H54 (cell line): ENCODE measurements around the gene DRC7.
A peak's percentile ranks its signal among the peaks of the same experiment; 100 is the strongest.

Experiments
- DNase-seq: peaks from one replicate; pipeline ENCODE4 v3.0.0; 2011; ENCODE audit warnings: low spot score, mixed read lengths; ENCODE audit not compliant: insufficient read length
- FAIRE-seq: peaks from 3 replicates; lab custom pipeline; 2011; peaks lifted over from hg19 to GRCh38; lab: Jason Lieb, UNC
- POLR2A ChIP-seq: IDR thresholded peaks from 2 replicates; pipeline ENCODE4 v1.6.1; 2011; ENCODE audit warnings: low read depth, mild to moderate bottlenecking, low read length

The DRC7 gene

DNA sequence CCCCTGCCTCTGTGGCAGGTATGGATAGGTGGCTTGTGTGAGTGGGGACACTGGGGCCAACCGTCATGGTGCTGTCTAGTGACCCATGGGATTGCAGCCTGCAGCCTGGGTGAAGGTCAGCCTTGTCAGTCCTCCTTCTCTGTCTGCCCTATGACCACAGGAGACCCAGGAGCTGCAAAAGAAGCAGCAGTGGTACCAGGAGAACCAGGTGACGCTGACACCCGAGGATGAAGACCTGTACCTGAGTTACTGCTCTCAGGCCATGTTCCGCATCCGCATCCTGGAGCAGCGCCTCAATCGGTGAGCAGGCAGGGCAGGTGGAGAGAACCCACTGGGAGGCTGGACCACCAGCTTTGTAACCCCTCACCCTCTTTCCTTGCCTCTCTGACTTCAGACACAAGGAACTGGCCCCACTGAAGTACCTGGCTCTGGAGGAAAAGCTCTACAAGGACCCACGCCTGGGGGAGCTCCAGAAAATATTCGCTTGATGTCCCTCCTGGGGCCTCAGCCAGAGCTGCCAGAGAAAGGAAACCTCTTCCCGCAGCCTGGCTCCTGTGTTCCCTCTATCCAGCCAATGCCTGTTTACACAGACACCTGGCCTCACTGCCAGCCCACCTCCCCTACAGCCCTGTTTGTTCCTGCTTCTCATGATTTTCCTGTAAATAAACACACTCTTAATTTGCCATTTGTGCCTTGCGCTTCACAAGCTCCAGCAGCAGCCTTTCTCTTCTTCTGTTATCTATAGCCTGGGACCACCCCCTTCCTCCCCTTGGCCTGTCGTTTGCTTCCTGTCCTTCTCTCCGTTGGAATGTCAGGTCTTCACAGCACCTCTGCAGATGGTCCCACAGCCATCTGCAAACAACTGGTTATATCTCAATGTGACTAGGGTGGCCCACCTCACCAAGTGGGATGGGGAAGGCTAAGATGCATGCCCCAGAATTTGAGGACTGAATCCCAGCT lies 36.4 kb downstream of the DRC7 start:
- DNase-seq: no peak
- no peak for TF ChIP-seq POLR2A
- FAIRE-seq: no peak

DNA sequence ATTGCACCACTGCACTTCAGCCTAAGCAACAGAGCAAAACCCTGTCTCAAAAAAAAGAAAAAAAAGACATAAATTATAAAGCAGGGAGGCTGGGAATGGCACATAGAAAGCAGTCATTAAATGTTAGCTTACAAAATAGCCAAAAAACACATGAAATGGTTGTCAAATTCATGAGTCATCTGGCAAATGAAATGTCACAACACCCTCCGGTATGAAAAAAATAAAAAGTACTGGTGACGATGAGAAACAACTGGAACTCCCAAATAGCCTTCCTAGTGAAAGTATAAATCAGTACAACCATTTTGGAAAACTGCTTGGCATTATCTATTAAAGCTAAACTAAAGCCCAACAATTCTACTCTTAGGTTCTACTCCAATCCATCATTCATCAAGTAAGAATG lies 37.4 kb downstream of the DRC7 start:
- FAIRE-seq (no peak), DNase-seq (no peak)
- no peak for TF ChIP-seq POLR2A

DNA sequence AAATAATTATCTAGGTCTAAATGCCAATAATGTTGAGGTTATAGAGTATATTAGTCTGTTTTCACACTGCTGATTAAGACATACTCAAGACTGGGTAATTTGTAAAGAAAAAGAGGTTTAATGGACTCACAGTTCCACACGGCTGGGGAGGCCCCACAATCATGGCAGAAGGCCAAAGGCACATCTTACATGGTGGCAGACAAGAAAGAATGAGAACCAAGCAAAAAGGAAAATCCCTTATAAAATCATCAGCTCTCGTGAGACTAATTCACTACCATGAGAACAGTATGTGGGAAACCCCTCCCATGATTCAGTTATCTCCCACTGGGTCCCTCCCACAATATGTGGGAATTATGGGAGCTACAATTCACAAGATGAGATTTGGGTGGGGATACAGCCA lies 38.1 kb downstream of the DRC7 start:
- TF ChIP-seq POLR2A: no peak
- DNase-seq (no peak), FAIRE-seq (no peak)

DNA sequence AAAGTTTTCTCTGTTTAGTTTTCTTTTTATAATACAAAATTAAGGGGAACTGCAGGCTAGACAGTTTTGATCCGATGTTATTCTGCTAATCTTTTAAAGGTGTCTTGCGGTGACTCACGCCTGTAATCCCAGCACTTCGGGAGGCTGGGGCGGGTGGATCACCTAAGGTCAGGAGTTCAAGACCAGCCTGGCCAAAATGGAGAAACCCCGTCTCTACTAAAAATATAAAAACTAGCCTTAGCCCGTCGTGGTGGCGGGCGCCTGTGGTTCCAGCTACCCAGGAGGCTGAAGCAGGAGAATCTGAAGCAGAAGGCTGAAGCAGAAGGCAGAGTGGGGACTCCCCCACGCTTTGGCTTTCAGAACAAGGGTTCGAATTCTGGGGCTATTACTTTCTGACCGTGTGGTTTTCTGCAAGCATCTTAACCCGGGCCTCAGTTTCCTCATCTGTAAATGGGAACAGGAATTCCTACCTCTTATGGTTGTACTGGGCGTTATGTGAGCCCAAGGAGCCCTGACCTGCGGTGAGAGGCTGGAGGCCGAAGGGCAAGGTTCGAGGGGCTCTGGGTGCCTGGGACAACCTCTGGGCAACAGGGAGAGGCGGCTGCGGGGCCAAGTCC lies 39.8 kb downstream of the DRC7 start:
- no peak for TF ChIP-seq POLR2A
- FAIRE-seq (no peak), DNase-seq (no peak)

DNA sequence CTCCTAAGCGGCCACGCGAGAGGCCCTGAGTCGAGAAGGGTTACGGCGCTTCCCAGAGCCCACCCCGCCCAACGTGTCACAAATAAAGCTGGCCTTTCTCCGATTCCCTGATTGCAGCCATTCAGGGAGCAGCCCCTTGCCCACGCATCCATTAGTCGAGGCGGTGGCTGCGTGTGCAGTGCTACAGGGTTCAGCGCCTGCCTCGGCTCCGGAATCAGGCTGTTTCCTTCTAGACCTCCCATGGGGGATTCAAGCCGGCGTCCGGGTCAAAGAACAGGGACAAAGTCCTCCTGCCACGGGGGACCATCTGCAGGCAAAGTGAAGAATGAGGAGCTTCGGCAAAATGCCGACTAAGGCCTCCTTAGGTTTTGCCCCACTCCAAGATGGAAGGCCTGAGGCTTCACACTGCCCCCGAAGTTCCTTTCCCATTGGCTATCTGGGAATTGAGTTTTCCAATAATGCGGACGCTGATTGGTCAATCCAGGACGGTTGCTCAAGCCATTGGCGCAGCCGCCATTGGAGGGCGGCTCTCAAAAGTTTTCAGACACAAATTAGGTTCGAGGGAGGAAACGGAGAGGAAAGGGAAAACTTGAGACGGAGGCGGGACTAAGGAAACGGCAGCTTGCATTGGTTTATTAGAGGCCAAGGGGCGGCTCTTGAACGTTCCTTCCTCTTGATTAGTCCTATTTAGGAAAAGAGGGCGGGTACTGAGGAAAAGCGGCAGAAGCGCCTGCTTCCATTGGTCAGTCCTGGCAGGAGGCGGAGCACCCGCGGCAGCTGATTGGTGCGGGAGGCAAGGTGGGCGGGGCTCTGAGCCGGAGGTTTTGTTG lies 40.5 kb downstream of the DRC7 start:
- 0 out of 2 replicates have a peak, but pooled peaks have one; percentile 26 for TF ChIP-seq POLR2A
- DNase-seq (peak; percentile 84), FAIRE-seq (peak; percentile 97)

DNA sequence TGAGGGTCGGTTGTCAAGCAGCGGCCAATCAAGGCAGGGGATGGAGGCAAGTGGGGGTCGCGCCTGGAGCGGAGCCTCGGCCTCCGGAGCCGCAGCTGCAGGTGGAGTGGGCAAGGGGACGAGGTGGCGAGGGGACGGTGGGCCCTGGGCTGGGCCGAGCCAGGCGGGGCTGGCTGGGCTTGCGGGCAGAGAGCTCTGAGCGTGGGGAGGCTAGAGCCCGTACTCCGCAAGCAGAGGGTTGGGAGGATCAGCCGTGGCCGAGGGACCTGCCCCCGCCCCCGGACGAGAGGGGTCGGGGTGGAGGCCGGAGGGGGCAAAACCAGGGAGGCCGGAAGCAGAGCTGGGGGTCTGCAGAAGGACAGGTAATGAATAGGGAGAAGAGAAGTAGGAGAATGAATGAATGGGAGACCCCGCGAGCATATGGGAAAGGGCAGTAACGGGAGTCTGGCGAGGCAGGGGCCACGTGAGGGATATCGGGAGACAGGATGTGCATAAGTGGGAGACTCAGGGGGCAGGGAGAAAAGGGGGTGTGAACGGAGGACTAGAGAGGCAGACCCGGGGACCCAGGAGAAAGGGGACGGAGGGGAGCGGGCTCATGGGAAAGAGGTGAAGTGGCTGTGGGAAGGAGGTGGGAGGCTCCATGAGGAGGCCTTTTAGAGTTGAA lies 41.3 kb downstream of the DRC7 start, which contains the start of gene KATNB1:
KATNB1 (plus strand) TSS at position 16 of the 664 bp plus-strand sequence. CDS start 1,474 bp downstream, outside the sequence.
- 0 out of 2 replicates have a peak, but pooled peaks have one; percentile 17 for TF ChIP-seq POLR2A
- DNase-seq: no peak
- FAIRE-seq: no peak

DNA sequence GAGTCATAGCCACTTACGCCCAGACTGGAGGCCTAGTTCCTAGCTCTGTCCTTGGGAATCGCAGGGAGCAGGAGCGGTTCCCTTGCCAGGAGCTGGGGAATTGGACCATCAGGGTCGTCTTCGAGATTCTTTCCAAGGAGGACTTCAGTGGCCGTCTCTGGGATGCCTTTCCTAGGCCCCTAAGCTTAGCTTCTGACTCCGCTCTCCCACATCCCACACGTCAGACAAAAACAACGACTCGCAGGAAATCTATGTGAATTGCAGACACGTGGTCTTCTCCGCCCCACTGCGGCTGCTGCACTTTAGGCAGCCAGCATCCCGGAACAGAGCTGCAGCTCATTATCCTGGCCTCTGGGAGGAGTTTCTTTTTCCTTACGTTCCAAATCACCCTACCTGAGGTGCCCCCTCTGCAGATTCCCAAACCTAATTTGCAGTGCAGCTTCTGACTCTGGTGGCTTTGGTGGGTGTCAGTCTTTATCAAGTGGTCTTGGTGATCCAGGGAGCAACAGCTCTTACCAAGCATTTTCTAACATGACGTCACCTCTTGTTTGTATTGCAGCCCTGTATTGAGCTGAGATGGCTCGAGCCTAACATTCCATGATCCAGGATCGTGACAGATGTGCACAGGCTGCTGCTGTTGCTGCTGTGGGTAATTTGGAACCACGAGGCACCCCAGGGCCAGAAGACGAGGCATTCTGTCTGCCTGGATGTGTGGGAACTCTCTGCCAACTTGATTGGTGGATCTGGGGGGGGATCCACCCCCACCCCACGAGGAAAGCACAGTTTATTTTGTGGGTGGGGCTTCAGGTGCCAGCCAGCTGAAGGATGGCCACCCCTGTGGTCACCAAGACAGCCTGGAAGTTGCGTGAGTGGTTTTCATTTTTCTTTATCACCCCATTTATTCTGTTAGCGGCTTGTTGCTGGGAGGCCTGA lies 42.1 kb downstream of the DRC7 start:
- no peak for TF ChIP-seq POLR2A
- FAIRE-seq: peak; percentile 48
- peak; percentile 45 for DNase-seq

DNA sequence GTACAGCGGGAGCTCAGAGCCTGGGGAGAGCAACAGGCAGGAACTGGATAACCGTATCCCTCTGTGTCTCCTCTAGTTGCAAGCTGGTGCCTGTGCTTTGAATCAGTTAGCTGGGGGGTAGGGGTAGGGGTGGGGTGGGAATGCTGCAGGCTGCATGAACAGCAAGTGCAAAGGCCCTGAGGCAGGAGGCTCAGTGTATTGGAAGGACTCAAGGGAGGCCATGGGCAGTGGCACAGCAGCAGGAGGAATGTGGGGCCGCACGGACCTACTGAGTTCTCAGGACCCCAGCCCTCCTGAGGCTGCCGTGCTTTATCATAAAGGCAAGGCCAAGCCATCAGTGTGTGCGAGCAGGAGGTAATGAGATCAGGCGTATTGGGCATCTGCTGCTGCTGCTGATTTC lies 44.2 kb downstream of the DRC7 start:
- TF ChIP-seq POLR2A: no peak
- FAIRE-seq (no peak), DNase-seq (no peak)

DNA sequence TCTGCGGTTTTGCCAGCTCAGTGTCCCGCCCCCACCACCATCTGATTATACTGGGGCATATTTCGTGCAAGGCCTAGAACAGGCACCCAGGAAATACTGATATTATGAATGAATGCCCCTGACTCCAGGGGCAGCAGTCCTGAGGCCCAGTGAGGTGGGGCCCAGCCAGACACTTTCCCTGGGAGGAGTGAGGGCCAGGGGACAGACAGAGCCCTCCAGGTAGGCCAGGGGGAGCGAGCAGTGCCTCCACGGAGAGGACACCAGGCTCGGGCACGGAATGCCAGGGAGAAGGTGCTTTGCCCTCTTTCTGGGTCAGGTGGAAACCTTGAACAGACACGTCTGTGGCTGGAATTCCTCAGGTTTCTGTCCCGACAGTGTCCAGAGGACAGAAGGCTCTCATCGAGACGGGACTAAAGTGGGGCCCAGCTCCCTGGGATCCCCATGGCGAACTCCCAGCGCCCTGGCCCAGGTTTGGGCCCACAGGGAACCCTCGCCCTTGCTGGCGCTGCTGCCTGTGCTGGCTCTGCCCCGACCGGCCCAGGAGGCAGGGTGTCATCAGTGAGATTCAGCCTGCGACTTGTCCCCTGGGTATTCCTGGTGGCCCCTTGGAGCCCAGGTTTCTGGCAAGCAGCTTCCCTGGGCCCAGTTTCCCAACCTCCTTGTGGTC lies 45.3 kb downstream of the DRC7 start:
- DNase-seq: no peak
- TF ChIP-seq POLR2A: no peak
- FAIRE-seq: no peak

DNA sequence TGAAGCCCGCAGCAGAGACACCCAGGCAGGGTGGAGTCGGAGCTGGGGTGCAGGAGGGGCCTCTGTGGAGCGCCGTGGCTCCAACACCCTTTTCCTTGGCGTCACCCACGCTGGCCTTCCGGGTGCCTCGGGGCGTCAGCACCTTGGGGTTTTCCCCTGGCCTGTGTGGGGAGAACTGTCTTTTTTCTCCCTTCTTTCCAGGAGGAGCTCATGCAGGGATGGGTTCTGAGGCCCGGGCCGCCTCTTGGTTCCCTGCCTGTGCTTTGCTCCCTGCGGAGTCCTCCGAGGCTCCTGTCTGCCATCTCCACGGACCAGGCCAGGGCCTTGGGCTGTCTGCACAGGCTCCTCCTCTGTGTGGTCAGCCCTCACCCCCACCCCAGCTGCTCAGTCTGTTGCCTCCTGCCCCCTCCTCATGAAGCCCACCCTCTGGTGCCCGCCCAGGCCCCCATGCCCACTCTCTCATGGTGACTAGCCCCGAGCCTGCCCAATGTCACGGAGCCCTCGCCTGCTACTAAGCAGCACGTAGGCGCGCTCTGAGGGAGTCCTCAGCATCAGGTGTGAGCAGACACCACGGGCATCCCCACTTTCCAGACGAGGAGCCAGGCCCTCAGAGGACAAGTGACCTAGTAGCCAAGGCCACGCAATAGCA lies 45.9 kb downstream of the DRC7 start:
- no peak for FAIRE-seq
- no peak for DNase-seq
- TF ChIP-seq POLR2A: no peak

DNA sequence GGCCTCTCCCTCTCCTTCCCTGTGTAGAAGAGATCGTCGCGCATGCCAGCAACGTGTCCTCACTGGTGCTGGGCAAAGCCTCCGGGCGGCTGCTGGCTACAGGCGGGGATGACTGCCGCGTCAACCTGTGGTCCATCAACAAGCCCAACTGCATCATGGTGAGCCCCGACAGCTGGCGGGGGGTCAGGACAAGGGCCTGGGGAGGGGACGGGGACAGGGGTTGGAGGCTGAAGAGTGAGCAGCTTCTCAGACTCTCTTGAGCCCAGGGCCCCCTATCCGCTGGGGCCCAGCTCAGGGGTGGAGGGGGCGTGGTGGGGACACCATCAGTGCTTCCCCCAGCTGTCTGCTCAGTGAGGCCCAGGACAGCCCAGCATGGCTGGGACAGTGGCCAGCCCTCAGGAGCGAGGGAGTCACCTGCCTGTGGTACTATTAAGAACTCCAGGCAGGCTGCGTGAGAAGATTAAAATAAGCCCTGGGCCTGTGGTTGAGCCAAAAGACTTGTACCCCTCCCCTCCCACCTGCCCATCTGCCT lies 47.1 kb downstream of the DRC7 start:
- TF ChIP-seq POLR2A: no peak
- DNase-seq: no peak
- FAIRE-seq: no peak
